GM23338 (cell line): Measurements from ENCODE around the gene DEUP1. TPM values are rescaled to one million over a fixed set of nuclear protein-coding genes. Genes with fewer than 3 reads are reported as not detected.

Experiments
- ATAC-seq: fragments of 200-7000 bp; cut with Tn5 transposase; 3 replicates; pipeline ENCODE4 v1.9.1; 2020
- DNase-seq: peaks from one replicate; pipeline ENCODE4 v3.0.0-alpha.2; 2015; ENCODE audit warnings: low spot score
- H2AFZ ChIP-seq: fragments of 200-600 bp; sonication (generic); 2 replicates; pipeline ENCODE4 v1.8.0; 2016; ENCODE audit warnings: antibody characterized with exemption, mild to moderate bottlenecking, moderate library complexity
- H3F3A ChIP-seq: fragments of 200-600 bp; sonication (generic); replicated peaks from 2 replicates; pipeline ENCODE4 v1.8.0; 2017; ENCODE audit warnings: antibody characterized with exemption, mixed run types, low read depth
- H3K27ac ChIP-seq: fragments of 200-600 bp; sonication (generic); 2 replicates; pipeline ENCODE4 v1.6.1; 2016; ENCODE audit warnings: low read depth
- H3K27me3 ChIP-seq: fragments of 200-600 bp; sonication (generic); 2 replicates; pipeline ENCODE4 v1.8.0; 2016; ENCODE audit warnings: mild to moderate bottlenecking, mixed run types, moderate library complexity; ENCODE audit not compliant: insufficient read depth
- H3K36me3 ChIP-seq: fragments of 200-600 bp; sonication (generic); 2 replicates; pipeline ENCODE4 v1.8.0; 2016; ENCODE audit warnings: mild to moderate bottlenecking; ENCODE audit not compliant: insufficient read depth
- H3K4me1 ChIP-seq: fragments of 200-600 bp; sonication (generic); 2 replicates; pipeline ENCODE4 v1.8.0; 2016; ENCODE audit warnings: mild to moderate bottlenecking, moderate library complexity; ENCODE audit not compliant: insufficient read depth
- H3K4me2 ChIP-seq: fragments of 200-600 bp; sonication (generic); 2 replicates; pipeline ENCODE4 v1.7.1; 2017; ENCODE audit warnings: mixed run types
- H3K4me3 ChIP-seq: fragments of 200-600 bp; sonication (generic); 2 replicates; pipeline ENCODE4 v1.6.1; 2016; ENCODE audit warnings: mixed run types
- H3K79me2 ChIP-seq: fragments of 200-600 bp; sonication (generic); replicated peaks from 2 replicates; pipeline ENCODE4 v1.8.0; 2017; ENCODE audit warnings: mild to moderate bottlenecking; ENCODE audit not compliant: insufficient read depth
- H3K9me2 ChIP-seq: fragments of 200-600 bp; sonication (generic); 2 replicates; pipeline ENCODE4 v1.8.0; 2017; ENCODE audit not compliant: insufficient read depth
- H4K20me1 ChIP-seq: fragments of 200-600 bp; sonication (generic); replicated peaks from 2 replicates; pipeline ENCODE4 v1.8.0; 2017; ENCODE audit warnings: mild to moderate bottlenecking; ENCODE audit not compliant: insufficient read depth
- H3K27ac Mint-ChIP-seq: 2 replicates; pipeline ENCODE4 v1.8.0; 2020; ENCODE audit warnings: inconsistent platforms, mild to moderate bottlenecking, moderate library complexity, mixed read lengths
- H3K27me3 Mint-ChIP-seq: 3 replicates; pipeline ENCODE4 v1.8.0; 2022; ENCODE audit warnings: low read depth, mild to moderate bottlenecking, moderate library complexity, mixed read lengths, inconsistent platforms; ENCODE audit not compliant: insufficient read depth, poor library complexity
- H3K36me3 Mint-ChIP-seq: 3 replicates; pipeline ENCODE4 v1.8.0; 2021; ENCODE audit warnings: low read depth, mild to moderate bottlenecking, inconsistent platforms, moderate library complexity, mixed read lengths
- H3K4me1 Mint-ChIP-seq: 3 replicates; pipeline ENCODE4 v1.8.0; 2020; ENCODE audit warnings: mild to moderate bottlenecking, inconsistent platforms, mixed read lengths
- H3K4me3 Mint-ChIP-seq: 3 replicates; pipeline ENCODE4 v1.8.0; 2021; ENCODE audit warnings: moderate library complexity, mild to moderate bottlenecking, inconsistent platforms, mixed read lengths
- H3K9me3 Mint-ChIP-seq: 3 replicates; pipeline ENCODE4 v1.8.0; 2020; ENCODE audit warnings: moderate library complexity, mild to moderate bottlenecking, inconsistent platforms, mixed read lengths
- CREB1 ChIP-seq: fragments of 250-450 bp; sonication (Bioruptor Pico); IDR thresholded peaks from 2 replicates; pipeline ENCODE4 v1.5.0; 2020; ENCODE audit warnings: low read depth, mild to moderate bottlenecking, moderate library complexity
- CTCF ChIP-seq, 2 experiments: fragments of 200-600 bp in 1 of 2; sonication (generic) in 1 of 2; conservative IDR thresholded peaks; 2 replicates each; pipeline versions ENCODE4 v1.5.1 to v1.6.1; 2016 to 2017; ENCODE audit warnings: antibody characterized with exemption in 2 of 2, low read depth in 2 of 2, mild to moderate bottlenecking in 2 of 2, moderate library complexity in 1 of 2
- ETS1 ChIP-seq: IDR thresholded peaks from 2 replicates; pipeline ENCODE4 v1.6.1; 2016; ENCODE audit warnings: antibody characterized with exemption
- EZH2 ChIP-seq: fragments of 200-600 bp; sonication (generic); IDR thresholded peaks from one replicate; pipeline ENCODE4 v1.8.0; 2017; ENCODE audit warnings: antibody characterized with exemption, mild to moderate bottlenecking, low read depth; ENCODE audit not compliant: unreplicated experiment
- EZH2phosphoT487 ChIP-seq: fragments of 200-600 bp; sonication (generic); IDR thresholded peaks from one replicate; pipeline ENCODE4 v1.8.1; 2018; ENCODE audit warnings: antibody characterized with exemption; ENCODE audit not compliant: unreplicated experiment
- JUNB ChIP-seq: IDR thresholded peaks from one replicate; pipeline ENCODE4 v1.6.1; 2016; ENCODE audit warnings: antibody characterized with exemption; ENCODE audit not compliant: unreplicated experiment
- POLR2AphosphoS5 ChIP-seq: IDR thresholded peaks from 2 replicates; pipeline ENCODE4 v1.6.1; 2016; ENCODE audit warnings: antibody characterized with exemption, low read depth
- REST ChIP-seq: IDR thresholded peaks from one replicate; pipeline ENCODE4 v1.6.1; 2018; ENCODE audit warnings: antibody characterized with exemption; ENCODE audit not compliant: unreplicated experiment
- STAT1 ChIP-seq: IDR thresholded peaks from one replicate; pipeline ENCODE4 v1.6.1; 2016; ENCODE audit warnings: antibody characterized with exemption; ENCODE audit not compliant: unreplicated experiment
- ZNF114 ChIP-seq: fragments of 250-450 bp; sonication (Bioruptor Pico); IDR thresholded peaks from 2 replicates; pipeline ENCODE4 v1.5.0; 2020; ENCODE audit warnings: mild to moderate bottlenecking, moderate library complexity
- polyA plus RNA-seq: library from polyadenylated mRNA; unstranded; fragments of >200 nt; fragmentation: Nextera tagmentation; extraction: Ambion mirVana; gene quantifications from 2 replicates; pipeline ENCODE4 v1.2.1, GENCODE V29; 2016
- total RNA-seq: library from RNA; depleted of rRNA; stranded (reverse); fragments of >200 nt; shearing (Covaris generic); gene quantifications from 2 replicates; pipeline ENCODE4 v1.2.3, GENCODE V29; 2014

Gene DEUP1
- total and polyA plus RNA-seq, 2 experiments from 2014 or later = 0.63 to 1.7 TPM

- peak overlapping the region; percentile 42; the same call in 1 of the 2 replicates for H3K27ac Mint-ChIP-seq
- no peak overlapping the region for H3K4me3 Mint-ChIP-seq
- no peaks in the 10 kb centered on the region for H3K9me3 Mint-ChIP-seq
- TF ChIP-seq CTCF (conservative IDR thresholded peaks at IDR 0.05; ENCODE audit: low read depth in 2 of 2) (no peak), EZH2phosphoT487 (no peak), ZNF114 (CRISPR knock-in tag) (no peak), ETS1 (no peak), JUNB (no peak), CREB1 (no peak)
- Histone ChIP-seq H3F3A (no peaks in the 10 kb centered on the region), H3K27me3 (no peaks in the 10 kb centered on the region), H3K36me3 (no peaks in the 10 kb centered on the region), H3K79me2 (no peaks in the 10 kb centered on the region), H4K20me1 (no peaks in the 10 kb centered on the region), H3K4me3 (no peak overlapping the region), H3K27ac (no peak overlapping the region), H3K9me2 (no peaks in the 10 kb centered on the region), H2AFZ (no peak overlapping the region), H3K4me2 (no peak overlapping the region), H3K4me1 (peaks cover 47% of the 10 kb centered on the region)
- no peak for DNase-seq
- ATAC-seq = peak; percentile 84
- peaks cover 45% of the 10 kb centered on the region for H3K4me1 Mint-ChIP-seq
- peaks cover 5% of the 10 kb centered on the region for H3K27me3 Mint-ChIP-seq
- no peaks in the 10 kb centered on the region for H3K36me3 Mint-ChIP-seq
Observed at GRCh38 chr11:93392867-93393266, 62.3 kb downstream of the DEUP1 start.

- peak overlapping the region; percentile 42 for H3K27ac Mint-ChIP-seq
- peaks cover 47% of the 10 kb centered on the region for H3K4me1 ChIP-seq
- TF ChIP-seq REST = no peak
- TF ChIP-seq CTCF (conservative IDR thresholded peaks at IDR 0.05; ENCODE audit: low read depth in 2 of 2) = no peak
- no peak for TF ChIP-seq EZH2
- no peak for TF ChIP-seq EZH2phosphoT487
- TF ChIP-seq STAT1 = no peak
- TF ChIP-seq POLR2AphosphoS5 = no peak
- no peak for TF ChIP-seq ETS1
- no peak for TF ChIP-seq CREB1
- TF ChIP-seq JUNB = no peak
Observed at GRCh38 chr11:93393386-93393785, 62.8 kb downstream of the DEUP1 start.

More at GRCh38 chr11:93393386-93393785, 62.8 kb downstream of the DEUP1 start:
- peak; percentile 41 for ATAC-seq
- Histone ChIP-seq H2AFZ (no peak overlapping the region), H3K27me3 (no peaks in the 10 kb centered on the region), H4K20me1 (no peaks in the 10 kb centered on the region), H3K79me2 (no peaks in the 10 kb centered on the region), H3K4me2 (peak overlapping the region; percentile 26; the same call in 1 of the 2 replicates), H3K36me3 (no peaks in the 10 kb centered on the region), H3K4me3 (no peak overlapping the region), H3F3A (no peaks in the 10 kb centered on the region), H3K27ac (0 out of 2 replicates have a peak overlapping the region, but pooled peaks have one; percentile 48), H3K9me2 (no peaks in the 10 kb centered on the region)
- Mint-ChIP-seq H3K4me1 (peaks cover 45% of the 10 kb centered on the region), H3K9me3 (no peaks in the 10 kb centered on the region), H3K27me3 (peaks cover 5% of the 10 kb centered on the region), H3K4me3 (no peak overlapping the region), H3K36me3 (no peaks in the 10 kb centered on the region)
- no peak for DNase-seq
